Cardiac muscle cell (in vitro differentiated cells and primary cell): ENCODE measurements around the gene UTS2B. TPM values are rescaled to one million over a fixed set of nuclear protein-coding genes. Genes with fewer than 3 reads are reported as not detected.

Source experiments
- DNase-seq, 2 donors: peaks; one replicate each; pipeline versions ENCODE4 v3.0.0 to v3.0.0-alpha.2; 2010 to 2017; ENCODE audit warnings: low read depth in 1 of 2, low spot score in 1 of 2
- H3K27ac ChIP-seq: fragments of 200-600 bp; sonication (generic); 2 replicates; pipeline ENCODE4 v1.5.1; 2016
- H3K27me3 ChIP-seq: fragments of 200-600 bp; sonication (generic); 2 replicates; pipeline ENCODE4 v1.6.0; 2016; ENCODE audit warnings: control low read depth
- H3K36me3 ChIP-seq: fragments of 200-600 bp; sonication (generic); 2 replicates; pipeline ENCODE4 v1.5.1; 2016; ENCODE audit warnings: control low read depth
- H3K4me1 ChIP-seq: fragments of 200-600 bp; sonication (generic); 2 replicates; pipeline ENCODE4 v1.8.1; 2017; ENCODE audit warnings: low read depth, mild to moderate bottlenecking, mixed run types
- H3K4me3 ChIP-seq: fragments of 200-600 bp; sonication (generic); 2 replicates; pipeline ENCODE4 v1.5.1; 2016; ENCODE audit warnings: mild to moderate bottlenecking
- H3K9me3 ChIP-seq: fragments of 200-600 bp; sonication (generic); 2 replicates; pipeline ENCODE4 v1.5.1; 2017; ENCODE audit warnings: low read depth, mild to moderate bottlenecking, control low read depth
- polyA plus RNA-seq: library from polyadenylated mRNA; unstranded; fragments of >200 nt; fragmentation: Nextera tagmentation; extraction: Ambion mirVana; gene quantifications from 2 replicates; pipeline ENCODE4 v1.2.1, GENCODE V29; 2016
- total RNA-seq: library from RNA; depleted of rRNA; stranded (reverse); fragments of >200 nt; gene quantifications from 2 replicates; pipeline ENCODE4 v1.2.3, GENCODE V29; 2016
- TF ChIP-seq, protein P1 (sequence below): IDR thresholded peaks from 2 replicates; pipeline ENCODE4 v1.5.1; 2012; ENCODE audit warnings: low read depth, mild to moderate bottlenecking, low read length

Gene UTS2B
- total and polyA plus RNA-seq, 2 experiments from 2014 or later, result 1.9 TPM; not detected in 1

GRCh38 chr3:191338177-191338488 is 7.8 kb upstream of the UTS2B start:
- Histone ChIP-seq H3K27me3 (no peaks in the 10 kb centered on the region), H3K4me1 (peaks cover 12% of the 10 kb centered on the region), H3K27ac (no peak overlapping the region), H3K9me3 (no peaks in the 10 kb centered on the region), H3K4me3 (no peak overlapping the region), H3K36me3 (no peaks in the 10 kb centered on the region)
- DNase-seq, result no peak
- TF ChIP-seq, protein P1, sequence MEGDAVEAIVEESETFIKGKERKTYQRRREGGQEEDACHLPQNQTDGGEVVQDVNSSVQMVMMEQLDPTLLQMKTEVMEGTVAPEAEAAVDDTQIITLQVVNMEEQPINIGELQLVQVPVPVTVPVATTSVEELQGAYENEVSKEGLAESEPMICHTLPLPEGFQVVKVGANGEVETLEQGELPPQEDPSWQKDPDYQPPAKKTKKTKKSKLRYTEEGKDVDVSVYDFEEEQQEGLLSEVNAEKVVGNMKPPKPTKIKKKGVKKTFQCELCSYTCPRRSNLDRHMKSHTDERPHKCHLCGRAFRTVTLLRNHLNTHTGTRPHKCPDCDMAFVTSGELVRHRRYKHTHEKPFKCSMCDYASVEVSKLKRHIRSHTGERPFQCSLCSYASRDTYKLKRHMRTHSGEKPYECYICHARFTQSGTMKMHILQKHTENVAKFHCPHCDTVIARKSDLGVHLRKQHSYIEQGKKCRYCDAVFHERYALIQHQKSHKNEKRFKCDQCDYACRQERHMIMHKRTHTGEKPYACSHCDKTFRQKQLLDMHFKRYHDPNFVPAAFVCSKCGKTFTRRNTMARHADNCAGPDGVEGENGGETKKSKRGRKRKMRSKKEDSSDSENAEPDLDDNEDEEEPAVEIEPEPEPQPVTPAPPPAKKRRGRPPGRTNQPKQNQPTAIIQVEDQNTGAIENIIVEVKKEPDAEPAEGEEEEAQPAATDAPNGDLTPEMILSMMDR, result no peak

DNA sequence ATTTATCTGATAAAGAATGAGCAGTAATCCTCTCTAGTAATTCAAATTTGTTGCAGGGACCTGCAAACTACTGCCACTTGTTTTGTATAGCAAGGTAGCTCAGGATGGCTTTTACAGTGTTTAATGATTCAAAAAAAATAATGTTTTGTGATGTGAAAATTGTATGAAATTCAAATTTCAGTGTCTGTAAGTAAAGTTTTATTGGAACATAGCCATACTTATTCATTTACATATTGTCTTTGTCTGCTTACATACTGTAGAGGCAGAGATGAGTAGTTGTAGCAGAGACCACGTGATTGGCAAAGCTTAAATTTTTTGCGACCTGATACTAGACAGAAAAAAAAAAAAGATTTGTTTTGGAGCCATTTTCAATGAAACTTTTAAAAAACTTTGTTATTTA is 6.5 kb upstream of the UTS2B start:
- H3K27me3 ChIP-seq, result no peaks in the 10 kb centered on the region
- H3K27ac ChIP-seq, result no peak overlapping the region
- H3K9me3 ChIP-seq, result no peaks in the 10 kb centered on the region
- DNase-seq, result no peak
- H3K4me1 ChIP-seq, result peaks cover 17% of the 10 kb centered on the region
- TF ChIP-seq, protein P1, result no peak
- H3K4me3 ChIP-seq, result no peak overlapping the region
- no peaks in the 10 kb centered on the region for H3K36me3 ChIP-seq

DNA sequence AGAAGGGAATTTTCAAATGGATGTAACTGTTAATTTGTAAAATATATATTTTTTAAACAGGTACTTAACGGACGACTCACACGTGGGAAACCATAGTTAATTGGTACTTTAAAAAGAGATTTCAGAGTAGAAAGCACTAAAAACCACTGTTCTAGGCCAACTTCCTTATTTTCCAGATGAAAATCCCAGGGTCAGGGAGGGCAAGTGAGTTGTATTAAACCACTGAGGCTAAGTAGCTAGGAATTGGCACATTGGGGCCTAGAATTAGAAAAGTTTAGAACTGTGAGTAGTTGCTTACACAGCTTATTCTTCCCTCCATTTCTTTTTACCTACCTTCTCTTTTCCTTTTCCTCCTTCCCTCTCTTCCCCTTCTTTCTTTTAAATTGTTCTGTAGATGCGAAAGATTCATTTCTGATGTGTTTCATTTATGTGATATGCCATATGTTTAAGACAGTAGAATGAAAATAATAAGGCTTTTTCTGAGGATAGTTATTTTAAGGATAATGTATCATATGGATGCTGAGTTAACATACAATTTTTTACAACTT is 4.1 kb upstream of the UTS2B start:
- TF ChIP-seq, protein P1, result no peak

GRCh38 chr3:191333298-191333880 is 3.1 kb upstream of the UTS2B start:
- Histone ChIP-seq H3K4me1 (peaks cover 18% of the 10 kb centered on the region), H3K9me3 (no peaks in the 10 kb centered on the region), H3K4me3 (no peak overlapping the region), H3K36me3 (no peaks in the 10 kb centered on the region), H3K27ac (no peak overlapping the region), H3K27me3 (no peaks in the 10 kb centered on the region)
- DNase-seq, result no peak
- TF ChIP-seq, protein P1, result no peak

More for the DNA sequence above, 4.1 kb upstream of the UTS2B start:
- no peaks in the 10 kb centered on the region for H3K27me3 ChIP-seq
- no peak for DNase-seq
- H3K36me3 ChIP-seq, result no peaks in the 10 kb centered on the region
- H3K27ac ChIP-seq, result no peak overlapping the region
- H3K9me3 ChIP-seq, result no peaks in the 10 kb centered on the region
- peaks cover 18% of the 10 kb centered on the region for H3K4me1 ChIP-seq
- H3K4me3 ChIP-seq, result no peak overlapping the region

DNA sequence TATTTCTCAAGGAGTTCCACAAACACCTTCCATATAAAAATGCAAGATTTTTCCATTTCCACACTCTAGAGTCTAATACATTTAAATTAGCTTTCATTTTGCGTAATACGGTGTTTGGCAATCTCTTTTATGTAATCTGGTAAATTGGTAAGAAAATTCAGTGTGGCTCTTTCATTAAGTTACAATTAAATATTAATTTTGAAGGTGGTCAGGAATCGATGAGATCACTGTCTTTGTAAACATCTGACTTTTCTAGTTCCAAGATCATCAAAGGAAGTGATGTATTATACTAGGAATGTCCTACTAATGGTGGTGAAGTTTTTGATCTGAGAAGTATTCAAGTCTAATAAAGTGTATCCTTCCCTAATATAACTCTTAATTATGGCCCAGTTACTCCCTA is 1.1 kb upstream of the UTS2B start:
- Histone ChIP-seq H3K9me3 (no peaks in the 10 kb centered on the region), H3K4me1 (peaks cover 18% of the 10 kb centered on the region), H3K4me3 (peak overlapping the region; percentile 89), H3K27ac (peak overlapping the region; percentile 94), H3K36me3 (no peaks in the 10 kb centered on the region), H3K27me3 (no peaks in the 10 kb centered on the region)
- DNase-seq, result peak in 1 of 2 donors; percentile 35
- TF ChIP-seq, protein P1, result no peak
